ENCODE measurements around the gene LILRB5. TPM values are rescaled to one million over a fixed set of nuclear protein-coding genes. Genes with fewer than 3 reads are reported as not detected.

The LILRB5 gene
- total RNA-seq, 1 donor from 2014 or later = 0.38 TPM

DNA sequence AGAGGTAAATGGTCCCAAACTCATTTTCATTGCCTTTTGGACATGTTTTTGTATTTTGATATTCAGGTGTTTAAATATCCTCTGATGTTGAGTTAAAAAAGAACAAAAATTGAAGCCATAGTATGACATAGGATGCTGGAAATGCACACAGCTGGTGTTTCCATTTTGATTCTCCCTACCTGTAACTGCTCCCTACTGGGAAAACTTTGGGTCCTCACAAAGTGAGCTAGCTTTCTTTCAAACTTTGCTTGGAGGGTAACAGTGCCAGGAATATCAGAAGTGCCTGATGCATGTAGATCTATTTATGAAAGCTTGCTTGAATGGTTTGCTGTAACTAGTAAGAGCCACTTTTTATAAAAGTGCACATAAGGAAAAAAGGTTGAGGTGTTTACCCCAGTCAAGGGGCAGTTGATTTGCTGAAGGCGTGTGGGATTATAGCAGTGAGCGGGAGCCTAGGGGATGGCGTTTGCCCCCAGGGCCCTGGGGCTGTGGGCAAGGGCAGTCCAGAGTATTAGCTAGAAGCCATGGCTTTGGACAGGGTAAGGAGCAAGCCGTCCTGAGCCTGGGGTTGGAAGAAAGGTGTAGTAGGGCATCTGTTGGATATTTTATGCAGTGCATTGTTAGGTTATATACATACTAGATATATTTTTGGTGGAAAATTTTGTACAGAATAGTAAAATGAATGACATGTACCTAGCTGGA, 52.2 kb downstream of the LILRB5 start:
- Mint-ChIP-seq H3K27me3 (no peaks in the 10 kb centered on the region), H3K4me1 (peaks cover 94% of the 10 kb centered on the region), H3K9me3 (no peaks in the 10 kb centered on the region), H3K4me3 (peak overlapping the region; percentile 41), H3K36me3 (ENCODE audit: low read depth) (peaks cover 87% of the 10 kb centered on the region), H3K27ac (peak overlapping the region; percentile 25)
- intact Hi-C loops (cut with micrococcal nuclease) = no loop called here
- CTCF ChIA-PET = no interaction called here
- DNase-seq = no peak
- TF ChIP-seq, protein P1, sequence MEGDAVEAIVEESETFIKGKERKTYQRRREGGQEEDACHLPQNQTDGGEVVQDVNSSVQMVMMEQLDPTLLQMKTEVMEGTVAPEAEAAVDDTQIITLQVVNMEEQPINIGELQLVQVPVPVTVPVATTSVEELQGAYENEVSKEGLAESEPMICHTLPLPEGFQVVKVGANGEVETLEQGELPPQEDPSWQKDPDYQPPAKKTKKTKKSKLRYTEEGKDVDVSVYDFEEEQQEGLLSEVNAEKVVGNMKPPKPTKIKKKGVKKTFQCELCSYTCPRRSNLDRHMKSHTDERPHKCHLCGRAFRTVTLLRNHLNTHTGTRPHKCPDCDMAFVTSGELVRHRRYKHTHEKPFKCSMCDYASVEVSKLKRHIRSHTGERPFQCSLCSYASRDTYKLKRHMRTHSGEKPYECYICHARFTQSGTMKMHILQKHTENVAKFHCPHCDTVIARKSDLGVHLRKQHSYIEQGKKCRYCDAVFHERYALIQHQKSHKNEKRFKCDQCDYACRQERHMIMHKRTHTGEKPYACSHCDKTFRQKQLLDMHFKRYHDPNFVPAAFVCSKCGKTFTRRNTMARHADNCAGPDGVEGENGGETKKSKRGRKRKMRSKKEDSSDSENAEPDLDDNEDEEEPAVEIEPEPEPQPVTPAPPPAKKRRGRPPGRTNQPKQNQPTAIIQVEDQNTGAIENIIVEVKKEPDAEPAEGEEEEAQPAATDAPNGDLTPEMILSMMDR (IDR thresholded peaks at IDR 0.05) = no peak
- no peak for ATAC-seq (ENCODE audit: low read depth)
- POLR2A ChIA-PET = interaction anchor here (0.7 to 5.2 kb wide), 3 partner anchors 15 to 422 kb away, joined by 3 to 69 read pairs (median 3); partner anchors contain the start of genes MBOAT7 and TSEN34

DNA sequence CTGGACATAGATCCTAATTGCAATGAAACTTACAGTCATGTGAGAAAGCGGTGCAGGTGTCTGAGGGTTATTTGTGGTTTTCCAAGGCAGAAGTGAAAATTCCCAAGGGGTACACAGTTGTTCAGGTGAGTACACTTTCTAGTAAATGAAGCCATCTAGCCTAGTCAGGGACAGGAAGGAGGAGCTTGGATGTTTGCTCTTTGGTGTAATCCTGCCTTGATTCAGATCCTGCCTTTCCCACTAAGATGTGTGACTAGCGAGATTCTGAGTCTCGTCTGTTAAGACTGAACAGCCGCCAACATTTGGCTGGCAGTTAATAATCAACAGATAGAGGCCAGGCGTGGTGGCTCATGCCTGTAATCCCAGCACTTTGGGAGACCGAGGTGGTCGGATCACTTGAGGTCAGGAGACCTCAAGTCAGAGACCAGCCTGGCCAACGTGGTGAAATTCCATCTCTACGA, 53.9 kb downstream of the LILRB5 start:
- Mint-ChIP-seq H3K4me3 (peak overlapping the region; percentile 100), H3K9me3 (no peaks in the 10 kb centered on the region), H3K4me1 (peaks cover 82% of the 10 kb centered on the region), H3K36me3 (ENCODE audit: low read depth) (peaks cover 76% of the 10 kb centered on the region), H3K27ac (peak overlapping the region; percentile 24), H3K27me3 (no peaks in the 10 kb centered on the region)
- no peak for DNase-seq
- ChIA-PET POLR2A (interaction anchor here (1.4 to 6.5 kb wide), 2 partner anchors 14 to 44 kb away, joined by 4 to 244 read pairs; partner anchors contain the start of genes LENG1, MBOAT7 and TSEN34), CTCF (no interaction called here)
- no peak for ATAC-seq (ENCODE audit: low read depth)
- TF ChIP-seq, protein P1 (IDR thresholded peaks at IDR 0.05) = no peak
- intact Hi-C loops (cut with micrococcal nuclease) = no loop called here

GRCh38 chr19:54201980-54202379, 55.1 kb downstream of the LILRB5 start:
- ATAC-seq (ENCODE audit: low read depth) (no peak), DNase-seq (no peak)
- H3K27me3 Mint-ChIP-seq = no peaks in the 10 kb centered on the region
- H3K9me3 Mint-ChIP-seq = no peaks in the 10 kb centered on the region
- H3K4me1 Mint-ChIP-seq = peaks cover 70% of the 10 kb centered on the region
- peak overlapping the region; percentile 99 for H3K27ac Mint-ChIP-seq
- CTCF ChIA-PET = interaction anchor here (1.2 kb wide), 1 partner anchor 12 kb away, joined by 3 read pairs; the partner anchor contains the start of gene MBOAT7
- intact Hi-C loops (cut with micrococcal nuclease) = loop anchor here (1.0 to 2.0 kb wide), 4 partner anchors 40 to 1453 kb away; partner anchors contain the start of genes CNOT3, LENG8 and U2AF2
- peak overlapping the region; percentile 100 for H3K4me3 Mint-ChIP-seq
- peaks cover 64% of the 10 kb centered on the region for H3K36me3 Mint-ChIP-seq (ENCODE audit: low read depth)
- TF ChIP-seq, protein P1 (IDR thresholded peaks at IDR 0.05) = no peak
- POLR2A ChIA-PET = interaction anchor here (2.4 to 6.5 kb wide), 3 partner anchors 8 to 42 kb away, joined by 19 to 244 read pairs (median 26); partner anchors contain the start of genes LENG1, MBOAT7 and TSEN34

- Mint-ChIP-seq H3K27me3 (no peaks in the 10 kb centered on the region), H3K4me3 (peak overlapping the region; percentile 100), H3K36me3 (ENCODE audit: low read depth) (peaks cover 57% of the 10 kb centered on the region), H3K9me3 (no peaks in the 10 kb centered on the region), H3K4me1 (peaks cover 63% of the 10 kb centered on the region), H3K27ac (peak overlapping the region; percentile 99)
- ChIA-PET CTCF (interaction anchor here (1.2 kb wide), 1 partner anchor 12 kb away, joined by 3 read pairs; the partner anchor contains the start of gene MBOAT7), POLR2A (interaction anchor here (0.6 to 6.5 kb wide), 20 partner anchors 8 to 1674 kb away, joined by 3 to 244 read pairs (median 6); partner anchors contain the start of genes CNOT3, LAIR1, LENG1 and LENG8)
- DNase-seq = no peak
- ATAC-seq (ENCODE audit: low read depth) = no peak
- intact Hi-C loops (cut with micrococcal nuclease) = loop anchor here (1.0 to 2.0 kb wide), 4 partner anchors 39 to 1454 kb away; partner anchors contain the start of genes CNOT3, LENG8 and U2AF2
- TF ChIP-seq, protein P1 (IDR thresholded peaks at IDR 0.05) = no peak
Observed at GRCh38 chr19:54201172-54201701, 55.8 kb downstream of the LILRB5 start.

Other genes with a start within 250 kb of the LILRB5 start
- not detected in 2 replicates for gene VSTM1, start 193.4 kb downstream of the LILRB5 start, total RNA-seq
- gene TARM1, start 175.9 kb downstream of the LILRB5 start, total RNA-seq = not detected in 2 replicates
- 0.16 TPM in 1 of 2 replicates, not detected in the other for gene OSCAR, start 156.5 kb downstream of the LILRB5 start, total RNA-seq
- 94.7 and 96.1 TPM in 2 replicates for gene NDUFA3, start 154.4 kb downstream of the LILRB5 start, total RNA-seq
- 16.6 and 17.9 TPM in 2 replicates for gene TFPT, start 141.6 kb downstream of the LILRB5 start, total RNA-seq
- 78.9 and 79.3 TPM in 2 replicates for gene PRPF31, start 141.5 kb downstream of the LILRB5 start, total RNA-seq
- gene CNOT3, start 119.5 kb downstream of the LILRB5 start, total RNA-seq = 53.2 and 64.6 TPM in 2 replicates
- 8.3 and 8.4 TPM in 2 replicates for gene LENG1, start 97.6 kb downstream of the LILRB5 start, total RNA-seq
- not detected in 2 replicates for gene TMC4, start 84.1 kb downstream of the LILRB5 start, total RNA-seq
- gene MBOAT7, start 67.7 kb downstream of the LILRB5 start, total RNA-seq = 15.2 and 21.4 TPM in 2 replicates
- gene TSEN34, start 66.0 kb downstream of the LILRB5 start, total RNA-seq = 15.0 and 19.4 TPM in 2 replicates
- 1,946 and 2,185 TPM in 2 replicates for gene RPS9, start 56.4 kb downstream of the LILRB5 start, total RNA-seq
- 0.37 and 1.1 TPM in 2 replicates for gene LILRB3, start 34.3 kb downstream of the LILRB5 start, total RNA-seq
- gene LILRA6, start 14.5 kb downstream of the LILRB5 start, total RNA-seq = not detected in 2 replicates
- 7.6 and 7.9 TPM in 2 replicates for gene LILRB2, start 23.8 kb upstream of the LILRB5 start, total RNA-seq
- gene LILRA5, start 55.9 kb upstream of the LILRB5 start, total RNA-seq = 1.3 and 1.9 TPM in 2 replicates
- gene LILRA4, start 81.9 kb upstream of the LILRB5 start, total RNA-seq = 26.3 and 26.6 TPM in 2 replicates
- 30.5 and 31.0 TPM in 2 replicates for gene LAIR1, start 107.7 kb upstream of the LILRB5 start, total RNA-seq
- not detected in 2 replicates for gene TTYH1, start 158.2 kb upstream of the LILRB5 start, total RNA-seq
- 296 and 363 TPM in 2 replicates for gene LENG8, start 191.9 kb upstream of the LILRB5 start, total RNA-seq
- 6.3 and 8.5 TPM in 2 replicates for gene LENG9, start 206.5 kb upstream of the LILRB5 start, total RNA-seq
- not detected in 2 replicates for gene CDC42EP5, start 216.0 kb upstream of the LILRB5 start, total RNA-seq
- not detected in 2 replicates for gene LAIR2, start 245.6 kb upstream of the LILRB5 start, total RNA-seq